Sigmoid colon (tissue), 7 donors: ENCODE results near the gene CNKSR1. TPM values are rescaled to one million over a fixed set of nuclear protein-coding genes. Genes with fewer than 3 reads are reported as not detected.
A peak's percentile ranks its signal among the peaks of the same experiment; 100 is the strongest.

Experiments
- DNase-seq: peaks from one replicate; pipeline ENCODE4 v3.0.0-alpha.2; 2019
- H3K27ac ChIP-seq, 4 donors: fragments of 200-600 bp; sonication (generic); one replicate each; pipeline ENCODE4 v1.5.1; 2016 to 2019; ENCODE audit warnings: mild to moderate bottlenecking in 1 of 4
- H3K27me3 ChIP-seq, 3 donors: fragments of 200-600 bp; sonication (generic); one replicate each; pipeline ENCODE4 v1.5.1; 2019; ENCODE audit warnings: mild to moderate bottlenecking in 1 of 3
- H3K36me3 ChIP-seq, 4 donors: fragments of 200-600 bp; sonication (generic); one replicate each; pipeline ENCODE4 v1.5.1; 2016 to 2019
- H3K4me1 ChIP-seq, 4 donors: fragments of 200-600 bp; sonication (generic); one replicate each; pipeline ENCODE4 v1.5.1; 2017 to 2019
- H3K4me3 ChIP-seq, 4 donors: fragments of 200-600 bp; sonication (generic); one replicate each; pipeline ENCODE4 v1.5.1; 2017 to 2019; ENCODE audit warnings: mild to moderate bottlenecking in 2 of 4, moderate library complexity in 1 of 4
- H3K9me3 ChIP-seq, 4 donors: fragments of 200-600 bp in 3 of 4; sonication (generic) in 3 of 4; one replicate each; pipeline versions ENCODE4 v1.5.1 to v1.6.1; 2013 to 2019
- CTCF ChIP-seq, 4 experiments: fragments of 450-650 bp in 3 of 4; fragments of 200-600 bp in 1 of 4; IDR thresholded peaks; one replicate each; pipeline ENCODE4 v1.5.1; 2016 to 2019; ENCODE audit warnings: antibody characterized with exemption in 4 of 4, mild to moderate bottlenecking in 3 of 4, moderate library complexity in 2 of 4
- EP300 ChIP-seq, 4 donors: sonication (generic); formaldehyde crosslinking; IDR thresholded peaks; one replicate each; pipeline ENCODE4 v1.6.1; 2017; ENCODE audit warnings: antibody characterized with exemption in 4 of 4
- POLR2A ChIP-seq, 2 donors: fragments of 450-650 bp; IDR thresholded peaks; one replicate each; pipeline ENCODE4 v1.6.1; 2016; ENCODE audit warnings: antibody characterized with exemption in 2 of 2, mild to moderate bottlenecking in 2 of 2, moderate library complexity in 2 of 2
- POLR2AphosphoS5 ChIP-seq, 4 donors: sonication (generic); formaldehyde crosslinking; IDR thresholded peaks; one replicate each; pipeline ENCODE4 v1.6.1; 2017; ENCODE audit warnings: antibody characterized with exemption in 4 of 4
- WGBS, 2 donors: extraction: QIAGEN DNeasy Blood & Tissue Kit; methylation state at CpG; one replicate each; pipeline ENCODE4 v1.1.7; 2013; 5-methylcytosine and 5-hydroxymethylcytosine counted together
- intact Hi-C: fragments of 100-400 bp; cut with DNase I; formaldehyde crosslinking; loops from one replicate; pipeline ENCODE4 v1.15.1; 2023
- polyA plus RNA-seq, 3 donors: library from polyadenylated mRNA; stranded (reverse); fragments of 200-250 nt; gene quantifications; one replicate each; pipeline ENCODE4 v1.2.3, GENCODE V29; 2013
- total RNA-seq, 4 donors: library from RNA; depleted of rRNA; stranded (reverse); fragments of >200 nt; gene quantifications; one replicate each; pipeline ENCODE4 v1.1.0, GENCODE V29; 2016
- donor health status: healthy with polysubstance abuse.
- donor health status: Bipolar disorder and iron deficiency.
- donor health status: healthy.

Gene CNKSR1
- total RNA-seq = 1 to 10 TPM in 2 of 4 donors, under 1 TPM in 1, not detected in 1; 0.82 to 4.7 (median 1.8) TPM
- polyA plus RNA-seq = 10 to 100 TPM; 13.8 to 29.0 (median 16.0) TPM

- DNase-seq = no peak
These were observed at the start of gene CNKSR1 for GRCh38 chr1:26177182-26177684. TSS of gene CNKSR1 (plus strand) at chr1:26177491. CDS start at chr1:26177548, 57 bp downstream.

GRCh38 chr1:26129778-26130177, 47.5 kb upstream of the CNKSR1 start:
- TF ChIP-seq POLR2A (IDR thresholded peaks at IDR 0.05) = no peak
- TF ChIP-seq CTCF (IDR thresholded peaks at IDR 0.05) = no peak
- TF ChIP-seq EP300 (IDR thresholded peaks at IDR 0.05) = no peak
- TF ChIP-seq POLR2AphosphoS5 (IDR thresholded peaks at IDR 0.05) = no peak
- Histone ChIP-seq H3K27me3 (no peaks in the 10 kb centered on the region), H3K36me3 (no peaks in the 10 kb centered on the region), H3K4me3 (no peak overlapping the region), H3K27ac (no peak overlapping the region), H3K9me3 (no peaks in the 10 kb centered on the region), H3K4me1 (peaks cover 0 to 11% (median 2%) of the 10 kb centered on the region in 4 donors)
- WGBS, 2 donors = 90 to 95% methylated on average over 4 of the region's 4 CpGs
- intact Hi-C loops = no loop called here
- DNase-seq = no peak

More at GRCh38 chr1:26177182-26177684, at the start of gene CNKSR1:
- Histone ChIP-seq H3K4me1 (no peaks in the 10 kb centered on the region), H3K4me3 (no peak within 1 kb of the TSS), H3K27me3 (no peaks in the 10 kb centered on the region), H3K27ac (no peak within 1 kb of the TSS), H3K36me3 (no peaks in the 10 kb centered on the region), H3K9me3 (no peaks in the 10 kb centered on the region)
- TF ChIP-seq POLR2A (IDR thresholded peaks at IDR 0.05) = peak in 1 of 2 donors; percentile 30
- no peak for TF ChIP-seq CTCF (IDR thresholded peaks at IDR 0.05)
- TF ChIP-seq EP300 (IDR thresholded peaks at IDR 0.05) = no peak
- no peak for TF ChIP-seq POLR2AphosphoS5 (IDR thresholded peaks at IDR 0.05)
- WGBS, 2 donors = 14 to 38% methylated on average over 21 of the region's 21 CpGs
- intact Hi-C loops = no loop called here

- intact Hi-C loops = no loop called here
These were observed 46.6 kb upstream of the CNKSR1 start for GRCh38 chr1:26130695-26131094.

GRCh38 chr1:26132128-26132833, 45.0 kb upstream of the CNKSR1 start:
- TF ChIP-seq POLR2AphosphoS5 (IDR thresholded peaks at IDR 0.05) (no peak), CTCF (IDR thresholded peaks at IDR 0.05) (no peak), EP300 (IDR thresholded peaks at IDR 0.05) (no peak), POLR2A (IDR thresholded peaks at IDR 0.05) (no peak)
- intact Hi-C loops = no loop called here

More at GRCh38 chr1:26130695-26131094, 46.6 kb upstream of the CNKSR1 start:
- H3K4me3 ChIP-seq = no peak overlapping the region
- no peak for TF ChIP-seq POLR2A (IDR thresholded peaks at IDR 0.05)
- no peak for TF ChIP-seq POLR2AphosphoS5 (IDR thresholded peaks at IDR 0.05)
- no peak for TF ChIP-seq CTCF (IDR thresholded peaks at IDR 0.05)
- no peak for TF ChIP-seq EP300 (IDR thresholded peaks at IDR 0.05)
- 24 to 69% methylated on average over 1 of the region's 1 CpG for WGBS, 2 donors
- no peaks in the 10 kb centered on the region for H3K36me3 ChIP-seq
- no peaks in the 10 kb centered on the region for H3K27me3 ChIP-seq
- H3K4me1 ChIP-seq = peaks cover 0 to 11% (median 2%) of the 10 kb centered on the region in 4 donors
- no peaks in the 10 kb centered on the region for H3K9me3 ChIP-seq
- H3K27ac ChIP-seq = no peak overlapping the region
- DNase-seq = no peak

More at GRCh38 chr1:26132128-26132833, 45.0 kb upstream of the CNKSR1 start:
- no peak overlapping the region for H3K4me3 ChIP-seq
- H3K27me3 ChIP-seq = no peaks in the 10 kb centered on the region
- H3K4me1 ChIP-seq = peaks cover 0 to 10% (median 2%) of the 10 kb centered on the region in 4 donors
- H3K9me3 ChIP-seq = no peaks in the 10 kb centered on the region
- H3K36me3 ChIP-seq = no peaks in the 10 kb centered on the region
- H3K27ac ChIP-seq = no peak overlapping the region
- no peak for DNase-seq
- 52 to 73% methylated on average over 5 of the region's 5 CpGs for WGBS, 2 donors
